PFSK-1 (cell line): ENCODE data around the gene AGFG2.

Experiments used
- FOXP2 ChIP-seq: optimal IDR thresholded peaks from 2 replicates; pipeline ENCODE3; 2011; ENCODE audit warnings: borderline replicate concordance, control low read depth, inconsistent platforms; ENCODE audit not compliant: insufficient read depth; ENCODE audit errors: extremely low read length, extremely low read depth
- POLR2AphosphoS5 ChIP-seq: IDR thresholded peaks from 2 replicates; pipeline ENCODE4 v1.6.1; 2012; ENCODE audit warnings: low read depth, mild to moderate bottlenecking, control low read depth, low read length, moderate library complexity
- SIN3A ChIP-seq: IDR thresholded peaks from 2 replicates; pipeline ENCODE4 v1.6.1; 2012; ENCODE audit warnings: mild to moderate bottlenecking, low read length, moderate library complexity, borderline replicate concordance; ENCODE audit not compliant: insufficient read depth
- TAF1 ChIP-seq: IDR thresholded peaks from 2 replicates; pipeline ENCODE4 v1.6.1; 2012; ENCODE audit warnings: low read length, control low read depth, borderline replicate concordance; ENCODE audit not compliant: insufficient read depth
- TF ChIP-seq, protein P1 (sequence below), 2 experiments: IDR thresholded peaks; 2 replicates each; pipeline versions ENCODE4 v1.6.1 to v1.8.0; 2011 to 2012; ENCODE audit warnings: low read depth in 2 of 2, low read length in 2 of 2, control low read depth in 1 of 2, inconsistent platforms in 1 of 2, mild to moderate bottlenecking in 1 of 2, moderate library complexity in 1 of 2; ENCODE audit not compliant: insufficient read depth in 1 of 2

The AGFG2 gene

DNA sequence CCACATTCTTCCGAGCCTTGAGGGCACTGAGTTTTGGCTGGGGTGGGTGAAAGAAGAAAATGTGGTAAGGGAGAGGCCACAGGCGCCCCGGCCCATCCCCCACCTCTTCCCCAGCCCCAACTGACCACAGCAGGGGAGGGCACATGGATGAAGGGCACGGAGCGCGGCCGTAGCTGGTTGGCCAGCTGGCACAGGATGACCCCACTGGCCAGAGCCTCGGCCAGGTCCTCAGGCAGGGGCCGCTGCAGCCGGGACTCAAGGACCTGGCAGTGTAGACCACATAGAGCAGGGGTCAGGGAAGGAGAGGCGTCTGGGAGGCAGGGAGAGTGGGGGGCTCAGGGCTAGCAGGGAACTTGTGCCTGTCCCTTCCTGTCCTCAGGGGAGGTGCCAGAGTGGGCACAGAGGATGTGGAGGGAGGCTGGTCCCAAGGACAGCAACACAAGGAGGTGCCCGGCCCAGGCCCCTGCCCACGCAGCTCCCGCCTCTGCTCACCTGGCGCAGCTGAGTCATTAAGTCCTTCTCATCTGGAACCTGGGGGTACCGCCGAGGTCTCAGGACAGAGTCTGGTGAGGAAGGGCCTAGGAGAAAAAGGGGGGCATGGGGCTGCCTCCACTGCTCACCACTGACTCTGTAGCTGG is 36.9 kb downstream of the AGFG2 start:
- TF ChIP-seq TAF1, result no peak

DNA sequence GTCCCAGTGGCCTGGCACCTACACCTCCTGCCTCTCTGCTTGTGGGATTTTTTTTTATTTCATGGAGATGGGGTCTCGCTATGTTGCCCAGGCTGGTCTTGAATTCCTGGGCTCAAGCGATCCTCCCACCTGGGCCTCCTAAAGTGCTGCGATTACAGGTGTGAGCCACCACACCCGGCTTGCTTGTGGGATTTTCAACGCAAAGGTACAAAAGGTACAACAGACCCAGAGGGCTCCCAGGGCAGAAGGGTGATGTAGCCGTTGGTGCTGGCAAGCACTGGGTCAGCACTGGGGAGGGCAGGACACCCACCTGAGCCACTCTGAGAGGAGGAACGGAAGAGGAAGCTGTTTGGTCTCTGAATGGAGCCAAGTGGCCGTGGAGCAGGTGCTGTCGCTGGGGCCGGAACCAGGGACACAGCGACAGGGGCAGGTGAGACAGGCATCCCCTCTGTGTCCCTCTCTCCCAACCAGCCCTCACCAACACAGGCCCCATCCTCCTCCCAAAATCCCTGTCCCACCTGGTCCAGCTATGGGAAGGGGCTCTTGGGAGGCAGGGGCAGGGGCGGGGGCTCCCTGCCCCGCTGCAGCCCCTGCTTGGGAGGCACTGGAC is 37.5 kb downstream of the AGFG2 start:
- no peak for TF ChIP-seq TAF1

DNA sequence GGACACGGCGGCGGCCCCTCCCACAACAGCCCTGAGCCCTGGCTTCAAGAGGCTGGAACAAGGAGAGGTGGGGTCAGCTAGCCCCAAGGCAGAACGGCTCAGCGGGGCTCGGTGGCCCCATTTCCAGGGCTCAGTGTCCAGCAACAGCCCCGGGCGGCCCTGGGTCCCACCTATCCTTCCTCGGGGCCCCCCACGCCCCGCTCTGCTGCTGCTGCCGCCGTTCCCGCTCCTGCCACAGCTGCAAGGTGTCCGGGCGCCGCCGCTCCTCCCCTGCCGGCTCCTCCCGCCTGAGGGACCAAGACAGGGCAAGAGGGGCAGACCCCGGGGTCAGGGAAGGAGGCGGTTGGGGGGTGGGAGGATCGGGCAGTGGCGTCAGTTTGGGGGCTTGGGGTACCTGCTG is 38.1 kb downstream of the AGFG2 start:
- TF ChIP-seq, protein P1, sequence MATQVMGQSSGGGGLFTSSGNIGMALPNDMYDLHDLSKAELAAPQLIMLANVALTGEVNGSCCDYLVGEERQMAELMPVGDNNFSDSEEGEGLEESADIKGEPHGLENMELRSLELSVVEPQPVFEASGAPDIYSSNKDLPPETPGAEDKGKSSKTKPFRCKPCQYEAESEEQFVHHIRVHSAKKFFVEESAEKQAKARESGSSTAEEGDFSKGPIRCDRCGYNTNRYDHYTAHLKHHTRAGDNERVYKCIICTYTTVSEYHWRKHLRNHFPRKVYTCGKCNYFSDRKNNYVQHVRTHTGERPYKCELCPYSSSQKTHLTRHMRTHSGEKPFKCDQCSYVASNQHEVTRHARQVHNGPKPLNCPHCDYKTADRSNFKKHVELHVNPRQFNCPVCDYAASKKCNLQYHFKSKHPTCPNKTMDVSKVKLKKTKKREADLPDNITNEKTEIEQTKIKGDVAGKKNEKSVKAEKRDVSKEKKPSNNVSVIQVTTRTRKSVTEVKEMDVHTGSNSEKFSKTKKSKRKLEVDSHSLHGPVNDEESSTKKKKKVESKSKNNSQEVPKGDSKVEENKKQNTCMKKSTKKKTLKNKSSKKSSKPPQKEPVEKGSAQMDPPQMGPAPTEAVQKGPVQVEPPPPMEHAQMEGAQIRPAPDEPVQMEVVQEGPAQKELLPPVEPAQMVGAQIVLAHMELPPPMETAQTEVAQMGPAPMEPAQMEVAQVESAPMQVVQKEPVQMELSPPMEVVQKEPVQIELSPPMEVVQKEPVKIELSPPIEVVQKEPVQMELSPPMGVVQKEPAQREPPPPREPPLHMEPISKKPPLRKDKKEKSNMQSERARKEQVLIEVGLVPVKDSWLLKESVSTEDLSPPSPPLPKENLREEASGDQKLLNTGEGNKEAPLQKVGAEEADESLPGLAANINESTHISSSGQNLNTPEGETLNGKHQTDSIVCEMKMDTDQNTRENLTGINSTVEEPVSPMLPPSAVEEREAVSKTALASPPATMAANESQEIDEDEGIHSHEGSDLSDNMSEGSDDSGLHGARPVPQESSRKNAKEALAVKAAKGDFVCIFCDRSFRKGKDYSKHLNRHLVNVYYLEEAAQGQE (IDR thresholded peaks at IDR 0.05; ENCODE audit: insufficient read depth in 1 of 2, low read depth in 2 of 2, low read length in 2 of 2), result no peak
- no peak for TF ChIP-seq TAF1
- TF ChIP-seq FOXP2, result no peak
- no peak for TF ChIP-seq SIN3A
- no peak for TF ChIP-seq POLR2AphosphoS5

DNA sequence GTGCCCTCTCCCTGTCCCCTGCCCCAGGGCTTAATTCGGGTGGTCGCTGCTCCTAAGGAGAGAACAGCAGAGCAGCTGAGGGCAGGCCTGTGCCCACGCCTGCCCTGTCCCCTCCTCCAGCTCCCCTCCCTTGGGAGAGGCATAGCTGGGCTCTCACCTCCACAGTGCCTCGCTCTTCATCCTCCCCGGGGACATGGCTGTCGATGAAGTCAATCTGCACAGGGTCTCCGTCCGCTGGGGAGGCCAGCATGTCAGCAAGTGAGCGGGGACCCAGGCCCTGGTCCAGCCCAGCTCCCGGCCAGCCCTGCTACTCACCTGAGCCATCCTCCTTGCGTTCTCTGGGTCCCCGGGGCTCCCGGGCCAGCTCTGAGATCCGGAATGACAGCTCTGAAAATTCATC is 38.5 kb downstream of the AGFG2 start:
- TF ChIP-seq, protein P1 (IDR thresholded peaks at IDR 0.05; ENCODE audit: insufficient read depth in 1 of 2, low read depth in 2 of 2, low read length in 2 of 2), result no peak
- TF ChIP-seq POLR2AphosphoS5 (no peak), TAF1 (no peak), SIN3A (no peak), FOXP2 (no peak)

DNA sequence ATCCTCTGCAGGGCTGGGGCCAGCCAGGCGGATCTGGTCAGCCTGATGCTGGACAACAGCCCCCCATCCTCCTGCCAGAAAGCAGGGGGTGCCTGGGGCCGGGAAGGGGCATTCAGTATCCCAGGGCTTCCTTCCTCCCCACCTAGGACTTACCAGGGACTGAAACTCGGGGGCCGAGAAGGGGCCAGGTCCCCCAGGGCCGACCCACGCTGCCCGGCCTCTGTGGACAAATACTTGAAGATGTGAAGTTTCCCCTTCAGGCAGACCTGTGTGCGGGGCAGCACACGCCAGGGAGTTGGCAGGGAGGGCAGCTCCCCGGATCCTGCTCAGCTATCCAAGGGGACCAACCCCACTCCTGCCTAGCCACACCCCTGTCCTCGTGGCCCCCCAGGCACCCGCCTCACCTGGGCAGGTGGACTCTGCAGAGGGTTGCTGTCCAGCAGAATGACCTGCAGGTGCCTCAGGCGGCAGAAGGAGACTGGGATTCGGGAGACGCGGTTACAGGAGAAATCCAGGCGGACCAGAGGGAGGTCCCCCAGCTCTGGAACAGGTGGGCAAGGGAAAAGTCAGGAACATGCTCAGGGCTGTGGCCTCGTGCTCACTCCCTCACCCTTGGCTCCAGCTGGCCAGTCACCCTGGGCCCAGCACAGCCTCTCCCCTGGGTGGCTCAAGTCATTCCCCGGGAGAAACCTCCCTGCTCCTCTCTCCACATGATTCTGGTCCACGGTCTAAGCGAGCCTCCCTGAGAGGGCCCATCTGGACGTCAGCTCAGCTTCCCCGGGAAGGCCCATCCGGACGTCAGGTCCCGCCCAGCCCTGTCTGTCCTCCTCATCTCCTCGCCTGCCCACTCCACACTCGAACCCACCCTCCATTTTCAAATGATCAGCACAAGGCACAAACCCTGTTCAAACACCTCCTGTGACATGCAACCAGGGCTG is 39.5 kb downstream of the AGFG2 start:
- TF ChIP-seq TAF1 (no peak), SIN3A (no peak), POLR2AphosphoS5 (no peak), FOXP2 (no peak)
- TF ChIP-seq, protein P1 (IDR thresholded peaks at IDR 0.05; ENCODE audit: insufficient read depth in 1 of 2, low read depth in 2 of 2, low read length in 2 of 2), result no peak
